ENCODE results near the gene FOXO6.

DNA sequence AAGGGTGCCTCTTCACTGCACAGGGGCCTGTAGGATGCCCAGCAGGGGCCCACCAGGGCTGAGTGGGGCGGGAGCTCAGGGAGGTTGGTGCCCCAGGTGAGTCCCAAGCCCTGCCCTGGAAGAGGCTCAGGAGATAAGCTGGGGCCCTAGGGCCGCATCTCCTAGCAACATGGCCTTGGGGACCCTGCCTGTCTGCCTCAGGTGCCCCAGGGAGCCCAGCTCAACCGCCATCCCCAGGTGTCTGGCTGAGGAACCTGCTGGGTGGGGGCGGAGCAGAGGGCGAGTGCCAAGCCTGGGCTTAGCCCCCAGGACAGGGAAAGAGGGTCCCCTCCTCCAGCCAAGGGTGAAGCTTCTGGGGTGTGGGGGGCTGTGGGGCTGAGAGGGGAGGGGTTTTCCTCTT is 54.8 kb downstream of the FOXO6 start:
- TF ChIP-seq ZFP36 (IDR thresholded peaks at IDR 0.05; ENCODE audit: borderline replicate concordance, low read depth, low read length, partially characterized antibody), result no peak
- no peak for TF ChIP-seq ZNF331 (CRISPR knock-in tag; IDR thresholded peaks at IDR 0.05)
- TF ChIP-seq POLR2AphosphoS5 (IDR thresholded peaks at IDR 0.05; ENCODE audit: low read depth, low read length), result no peak
- no peak for TF ChIP-seq HNF4A (CRISPR knock-in tag; IDR thresholded peaks at IDR 0.05)

Data from HepG2 (cell line).